K562 (cell line): ENCODE results near the gene SLC25A20. TPM values are rescaled to one million over a fixed set of nuclear protein-coding genes. Genes with fewer than 3 reads are reported as not detected.

Source experiments
- BRCA1 ChIP-seq, 2 experiments: fragments of 450-650 bp in 1 of 2; sonication (generic) in 1 of 2; formaldehyde crosslinking in 1 of 2; IDR thresholded peaks; 2 replicates each; pipeline versions ENCODE4 v1.5.0 to v1.6.1; 2017 to 2020; ENCODE audit warnings: mild to moderate bottlenecking in 1 of 2, missing genetic modification reagents in 1 of 2
- DNMT1 ChIP-seq: fragments of 450-650 bp; IDR thresholded peaks from 2 replicates; pipeline ENCODE4 v1.6.1; 2016; ENCODE audit warnings: antibody characterized with exemption, mild to moderate bottlenecking
- ETS2 ChIP-seq: IDR thresholded peaks from 2 replicates; pipeline ENCODE4 v1.6.1; 2016; ENCODE audit warnings: borderline replicate concordance, missing genetic modification characterization, mild to moderate bottlenecking, moderate library complexity, missing compliant biosample characterization; ENCODE audit not compliant: poor library complexity, severe bottlenecking
- FIP1L1 ChIP-seq: fragments of 200-400 bp; formaldehyde crosslinking; IDR thresholded peaks from 2 replicates; pipeline ENCODE4 v1.6.1; 2018; ENCODE audit warnings: mild to moderate bottlenecking, low read depth, low read length; ENCODE audit not compliant: poor library complexity, severe bottlenecking
- GABPB1 ChIP-seq: sonication (generic); formaldehyde crosslinking; IDR thresholded peaks from 2 replicates; pipeline ENCODE4 v1.8.0; 2022; ENCODE audit warnings: mild to moderate bottlenecking, missing genetic modification reagents
- GATAD2A ChIP-seq: fragments of 450-650 bp; IDR thresholded peaks from 2 replicates; pipeline ENCODE4 v1.6.1; 2017
- GATAD2B ChIP-seq: fragments of 450-650 bp; IDR thresholded peaks from 2 replicates; pipeline ENCODE4 v1.6.1; 2017; ENCODE audit warnings: mild to moderate bottlenecking, borderline replicate concordance
- MYC ChIP-seq, 2 experiments: fragments of 250-450 bp in 1 of 2; sonication (Bioruptor Pico) in 1 of 2; IDR thresholded peaks; 2 replicates each; pipeline versions ENCODE4 v1.5.1 to v1.6.1; 2012 to 2021; ENCODE audit warnings: low read depth in 2 of 2, borderline replicate concordance in 1 of 2, improper control_type of control experiment in 1 of 2, low read length in 1 of 2, mild to moderate bottlenecking in 1 of 2, moderate library complexity in 1 of 2
- NEUROD1 ChIP-seq: fragments of 150-350 bp; IDR thresholded peaks from 2 replicates; pipeline ENCODE4 v1.6.1; 2014; ENCODE audit warnings: borderline replicate concordance, low read length, low read depth; ENCODE audit not compliant: partially characterized antibody
- RAD21 ChIP-seq, 2 experiments: fragments of 250-450 bp in 1 of 2; fragments of 450-650 bp in 1 of 2; sonication (Bioruptor Pico) in 1 of 2; formaldehyde crosslinking in 1 of 2; IDR thresholded peaks in 1 of 2; conservative IDR thresholded peaks in 1 of 2; 2 replicates each; pipeline versions ENCODE4 v1.4.0 to v1.8.0; 2020 to 2022; ENCODE audit warnings: mild to moderate bottlenecking in 2 of 2, moderate library complexity in 1 of 2
- TBP ChIP-seq: optimal IDR thresholded peaks from 2 replicates; pipeline ENCODE3; 2011; ENCODE audit warnings: low read depth, low read length, improper control_type of control experiment
- ZNF3 ChIP-seq: fragments of 250-450 bp; sonication (Bioruptor Pico); IDR thresholded peaks from 2 replicates; pipeline ENCODE4 v1.5.0; 2021; ENCODE audit warnings: mild to moderate bottlenecking, moderate library complexity
- ZNF324 ChIP-seq: fragments of 250-450 bp; sonication (Bioruptor Pico); IDR thresholded peaks from 2 replicates; pipeline ENCODE4 v1.4.0; 2020; ENCODE audit warnings: mild to moderate bottlenecking
- ZNF586 ChIP-seq: fragments of 450-650 bp; formaldehyde crosslinking; conservative IDR thresholded peaks from 2 replicates; pipeline ENCODE4 v1.4.0; 2020; ENCODE audit warnings: mild to moderate bottlenecking, moderate library complexity
- polyA plus RNA-seq, 8 experiments: library from polyadenylated mRNA; depleted of rRNA in 4 of 8; stranded (reverse) in 5 of 8; unstranded in 3 of 8; fragments of >200 nt; fragmentation: Nextera tagmentation in 2 of 8; fragmentation: Illumina TruSeq in 1 of 8; extraction: Ambion mirVana in 2 of 8; extraction: Trizol in 1 of 8; gene quantifications; 2 replicates each; pipeline versions ENCODE4 v1.2.1 to v1.2.3, GENCODE V29; 2011 to 2014; ENCODE audit warnings: inconsistent platforms in 1 of 8, missing spikeins in 1 of 8
- total RNA-seq, 7 experiments: library from RNA; depleted of rRNA in 6 of 7; stranded (reverse); fragments of >200 nt in 6 of 7; fragmentation: Illumina TruSeq in 2 of 7; extraction: Trizol in 2 of 7; gene quantifications; 2 replicates each; pipeline versions ENCODE4 v1.2.1 to v1.2.3, GENCODE V29; 2011 to 2021; ENCODE audit warnings: low replicate concordance in 1 of 7
- TF ChIP-seq, protein P1 (sequence below): sonication (generic); formaldehyde crosslinking; IDR thresholded peaks from 2 replicates; pipeline ENCODE4 v1.8.0; 2022; ENCODE audit warnings: mild to moderate bottlenecking, missing genetic modification reagents
- TF ChIP-seq, protein P2 (sequence below): sonication (generic); formaldehyde crosslinking; IDR thresholded peaks from 2 replicates; pipeline ENCODE4 v1.8.1; 2023; ENCODE audit warnings: mild to moderate bottlenecking, missing genetic modification reagents
- TF ChIP-seq, protein P3 (sequence below): IDR thresholded peaks from 2 replicates; pipeline ENCODE4 v1.6.1; 2016; ENCODE audit warnings: missing genetic modification characterization, missing compliant biosample characterization
- TF ChIP-seq, protein P4 (sequence below): fragments of 250-450 bp; sonication (Bioruptor Pico); IDR thresholded peaks from 2 replicates; pipeline ENCODE4 v1.8.0; 2022; ENCODE audit warnings: inconsistent platforms, mild to moderate bottlenecking, moderate library complexity, borderline replicate concordance
- TF ChIP-seq, protein P5 (sequence below): fragments of 450-650 bp; conservative IDR thresholded peaks from 2 replicates; pipeline ENCODE4 v1.6.1; 2016; ENCODE audit warnings: missing genetic modification characterization, low read depth, mild to moderate bottlenecking, missing compliant biosample characterization, moderate library complexity

SLC25A20 gene
- total and polyA plus RNA-seq, 9 of the 15 experiments (the other 6 are each of a cell fraction or from before 2014, with no cell fraction given), result 14.3 to 48.1 (median 21.6) TPM

DNA sequence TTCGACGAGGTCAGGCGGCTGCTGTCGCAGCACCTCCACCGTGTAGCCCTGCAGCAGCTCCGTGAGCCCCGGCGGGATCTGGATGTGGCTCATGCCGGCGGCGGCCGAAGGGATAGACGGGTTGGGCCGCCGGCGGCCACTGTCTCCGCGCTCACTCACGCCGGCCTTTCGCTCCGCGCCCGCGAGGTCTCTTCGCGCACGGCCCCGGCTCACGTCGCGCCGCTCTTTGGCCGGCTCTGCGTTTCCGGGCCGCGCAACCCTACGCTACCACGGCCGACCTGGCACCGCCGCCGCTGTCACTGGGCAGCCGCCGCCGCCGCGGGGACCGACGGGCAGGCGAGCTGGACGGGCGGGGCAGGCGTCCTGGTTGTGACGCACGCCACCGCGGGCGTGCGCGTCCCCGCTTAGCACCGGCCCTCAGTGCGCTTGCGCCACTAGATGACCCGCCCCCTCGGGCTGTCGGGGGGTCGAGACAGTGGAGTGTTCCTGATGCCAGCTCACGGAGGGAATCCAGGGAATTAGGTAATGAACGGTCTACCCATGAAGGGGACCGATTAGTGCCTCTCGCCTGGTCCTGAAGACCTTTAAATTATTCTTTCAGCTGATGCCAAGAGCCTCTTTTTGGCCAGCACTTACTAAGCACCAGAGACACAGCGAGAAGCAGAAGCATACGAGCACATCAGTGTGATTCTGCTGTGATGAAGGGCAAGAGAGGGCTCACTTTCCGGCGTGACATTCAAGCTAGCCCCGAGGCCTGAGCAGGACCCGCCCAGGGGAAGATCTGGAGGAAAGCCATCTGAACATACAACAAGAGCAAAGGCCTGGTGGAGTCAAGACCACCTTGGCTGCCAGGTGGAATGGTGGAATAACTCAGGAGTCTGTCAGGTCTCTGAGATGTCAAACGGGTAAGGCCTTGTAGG lies 50.9 kb downstream of the SLC25A20 start, which contains the start of gene PRKAR2A (continued):
- TF ChIP-seq MYC (IDR thresholded peaks at IDR 0.05; ENCODE audit: low read depth, low read length) (peak; percentile 33; the same call in 1 of the 2 replicates), MYC (CRISPR knock-in tag; IDR thresholded peaks at IDR 0.05; ENCODE audit: borderline replicate concordance, low read depth) (no peak), TBP (peak; percentile 43), RAD21 (CRISPR knock-in tag; conservative IDR thresholded peaks at IDR 0.05 in 1 of 2, IDR thresholded peaks at IDR 0.05 in 1 of 2) (no peak), FIP1L1 (no peak), ZNF324 (no peak), GABPB1 (CRISPR knock-in tag) (no peak; the same call in 1 of the 2 replicates), DNMT1 (no peak), ETS2 (tag) (no peak), ZNF586 (CRISPR knock-in tag) (no peak), GATAD2A (no peak), NEUROD1 (peak; percentile 16), BRCA1 (IDR thresholded peaks at IDR 0.05) (no peak), BRCA1 (CRISPR knock-in tag; IDR thresholded peaks at IDR 0.05) (no peak), GATAD2B (peak; percentile 69), ZNF3 (CRISPR knock-in tag) (no peak)
- TF ChIP-seq, protein P1, sequence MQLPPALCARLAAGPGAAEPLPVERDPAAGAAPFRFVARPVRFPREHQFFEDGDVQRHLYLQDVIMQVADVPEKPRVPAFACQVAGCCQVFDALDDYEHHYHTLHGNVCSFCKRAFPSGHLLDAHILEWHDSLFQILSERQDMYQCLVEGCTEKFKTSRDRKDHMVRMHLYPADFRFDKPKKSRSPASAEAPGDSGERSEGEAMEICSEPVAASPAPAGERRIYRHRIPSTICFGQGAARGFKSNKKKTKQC (CRISPR knock-in tag), result no peak; the same call in 1 of the 2 replicates
- TF ChIP-seq, protein P2, sequence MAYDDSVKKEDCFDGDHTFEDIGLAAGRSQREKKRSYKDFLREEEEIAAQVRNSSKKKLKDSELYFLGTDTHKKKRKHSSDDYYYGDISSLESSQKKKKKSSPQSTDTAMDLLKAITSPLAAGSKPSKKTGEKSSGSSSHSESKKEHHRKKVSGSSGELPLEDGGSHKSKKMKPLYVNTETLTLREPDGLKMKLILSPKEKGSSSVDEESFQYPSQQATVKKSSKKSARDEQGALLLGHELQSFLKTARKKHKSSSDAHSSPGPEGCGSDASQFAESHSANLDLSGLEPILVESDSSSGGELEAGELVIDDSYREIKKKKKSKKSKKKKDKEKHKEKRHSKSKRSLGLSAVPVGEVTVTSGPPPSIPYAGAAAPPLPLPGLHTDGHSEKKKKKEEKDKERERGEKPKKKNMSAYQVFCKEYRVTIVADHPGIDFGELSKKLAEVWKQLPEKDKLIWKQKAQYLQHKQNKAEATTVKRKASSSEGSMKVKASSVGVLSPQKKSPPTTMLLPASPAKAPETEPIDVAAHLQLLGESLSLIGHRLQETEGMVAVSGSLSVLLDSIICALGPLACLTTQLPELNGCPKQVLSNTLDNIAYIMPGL (CRISPR knock-in tag), result no peak
- TF ChIP-seq, protein P3, sequence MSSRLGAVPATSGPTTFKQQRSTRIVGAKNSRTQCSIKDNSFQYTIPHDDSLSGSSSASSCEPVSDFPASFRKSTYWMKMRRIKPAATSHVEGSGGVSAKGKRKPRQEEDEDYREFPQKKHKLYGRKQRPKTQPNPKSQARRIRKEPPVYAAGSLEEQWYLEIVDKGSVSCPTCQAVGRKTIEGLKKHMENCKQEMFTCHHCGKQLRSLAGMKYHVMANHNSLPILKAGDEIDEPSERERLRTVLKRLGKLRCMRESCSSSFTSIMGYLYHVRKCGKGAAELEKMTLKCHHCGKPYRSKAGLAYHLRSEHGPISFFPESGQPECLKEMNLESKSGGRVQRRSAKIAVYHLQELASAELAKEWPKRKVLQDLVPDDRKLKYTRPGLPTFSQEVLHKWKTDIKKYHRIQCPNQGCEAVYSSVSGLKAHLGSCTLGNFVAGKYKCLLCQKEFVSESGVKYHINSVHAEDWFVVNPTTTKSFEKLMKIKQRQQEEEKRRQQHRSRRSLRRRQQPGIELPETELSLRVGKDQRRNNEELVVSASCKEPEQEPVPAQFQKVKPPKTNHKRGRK (tag), result no peak
- TF ChIP-seq, protein P4, sequence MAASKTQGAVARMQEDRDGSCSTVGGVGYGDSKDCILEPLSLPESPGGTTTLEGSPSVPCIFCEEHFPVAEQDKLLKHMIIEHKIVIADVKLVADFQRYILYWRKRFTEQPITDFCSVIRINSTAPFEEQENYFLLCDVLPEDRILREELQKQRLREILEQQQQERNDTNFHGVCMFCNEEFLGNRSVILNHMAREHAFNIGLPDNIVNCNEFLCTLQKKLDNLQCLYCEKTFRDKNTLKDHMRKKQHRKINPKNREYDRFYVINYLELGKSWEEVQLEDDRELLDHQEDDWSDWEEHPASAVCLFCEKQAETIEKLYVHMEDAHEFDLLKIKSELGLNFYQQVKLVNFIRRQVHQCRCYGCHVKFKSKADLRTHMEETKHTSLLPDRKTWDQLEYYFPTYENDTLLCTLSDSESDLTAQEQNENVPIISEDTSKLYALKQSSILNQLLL (CRISPR knock-in tag), result no peak
- TF ChIP-seq, protein P5, sequence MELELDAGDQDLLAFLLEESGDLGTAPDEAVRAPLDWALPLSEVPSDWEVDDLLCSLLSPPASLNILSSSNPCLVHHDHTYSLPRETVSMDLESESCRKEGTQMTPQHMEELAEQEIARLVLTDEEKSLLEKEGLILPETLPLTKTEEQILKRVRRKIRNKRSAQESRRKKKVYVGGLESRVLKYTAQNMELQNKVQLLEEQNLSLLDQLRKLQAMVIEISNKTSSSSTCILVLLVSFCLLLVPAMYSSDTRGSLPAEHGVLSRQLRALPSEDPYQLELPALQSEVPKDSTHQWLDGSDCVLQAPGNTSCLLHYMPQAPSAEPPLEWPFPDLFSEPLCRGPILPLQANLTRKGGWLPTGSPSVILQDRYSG (tag), result no peak
